ENCODE results near the gene DKC1. TPM values are rescaled to one million over a fixed set of nuclear protein-coding genes. Genes with fewer than 3 reads are reported as not detected.

Gene DKC1
- total RNA-seq, 1 experiment from 2014 or later = 179 TPM

DNA sequence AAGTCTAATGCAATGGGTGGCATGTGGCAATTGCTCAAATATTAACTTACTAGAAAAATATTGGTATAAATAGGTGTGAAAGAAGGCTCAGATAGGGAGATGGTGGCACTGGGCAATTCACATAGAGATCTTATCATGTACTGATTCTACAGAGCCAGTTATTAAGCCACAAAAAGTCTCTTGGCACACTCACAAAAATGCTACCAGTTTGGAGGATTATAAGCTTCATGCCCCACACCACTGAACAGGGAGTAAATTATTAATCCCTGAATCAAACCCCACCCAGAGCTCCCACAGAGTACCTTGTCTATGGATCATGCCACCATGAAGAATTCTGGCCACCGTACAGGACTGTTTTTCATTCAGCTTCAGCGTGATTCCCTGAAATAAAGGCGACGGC lies 28.8 kb downstream of the DKC1 start:
- DNase-seq (ENCODE audit: low read depth, low spot score) = no peak
- CTCF ChIA-PET = no interaction called here
- POLR2A ChIA-PET = no interaction called here
- Histone ChIP-seq H3K36me3 (ENCODE audit: control insufficient read depth, insufficient read depth, low read length) (no peaks in the 10 kb centered on the region), H3K4me3 (ENCODE audit: low read depth in 2 of 2, low read length in 2 of 2) (no peak overlapping the region), H3K4me1 (ENCODE audit: control insufficient read depth, insufficient read depth, low read length) (peaks cover 18% of the 10 kb centered on the region), H3K9me3 (ENCODE audit: control insufficient read depth, insufficient read depth, low read depth, low read length) (no peaks in the 10 kb centered on the region), H3K27ac (ENCODE audit: low read length) (no peak overlapping the region), H3K27me3 (ENCODE audit: control insufficient read depth, insufficient read depth, low read length) (no peaks in the 10 kb centered on the region)
- BruUV-seq (replicated peaks) = no TSS peak
- intact Hi-C loops (cut with micrococcal nuclease; ENCODE audit: unreplicated experiment) (no loop called here), in situ Hi-C loops (cut with HindIII; ENCODE audit: low pct_unique_long_range_greater_than_20kb, low sequenced_read_pairs) (no loop called here)
- ATAC-seq = no peak
- TF ChIP-seq SIN3A (IDR thresholded peaks at IDR 0.05; ENCODE audit: borderline replicate concordance, insufficient read depth, low read depth, low read length) (no peak), POLR2AphosphoS5 (IDR thresholded peaks at IDR 0.05; ENCODE audit: low read depth, low read length) (no peak), TCF7L2 (IDR thresholded peaks at IDR 0.05; ENCODE audit: low read depth, low read length) (no peak)
- TF ChIP-seq, protein P1, sequence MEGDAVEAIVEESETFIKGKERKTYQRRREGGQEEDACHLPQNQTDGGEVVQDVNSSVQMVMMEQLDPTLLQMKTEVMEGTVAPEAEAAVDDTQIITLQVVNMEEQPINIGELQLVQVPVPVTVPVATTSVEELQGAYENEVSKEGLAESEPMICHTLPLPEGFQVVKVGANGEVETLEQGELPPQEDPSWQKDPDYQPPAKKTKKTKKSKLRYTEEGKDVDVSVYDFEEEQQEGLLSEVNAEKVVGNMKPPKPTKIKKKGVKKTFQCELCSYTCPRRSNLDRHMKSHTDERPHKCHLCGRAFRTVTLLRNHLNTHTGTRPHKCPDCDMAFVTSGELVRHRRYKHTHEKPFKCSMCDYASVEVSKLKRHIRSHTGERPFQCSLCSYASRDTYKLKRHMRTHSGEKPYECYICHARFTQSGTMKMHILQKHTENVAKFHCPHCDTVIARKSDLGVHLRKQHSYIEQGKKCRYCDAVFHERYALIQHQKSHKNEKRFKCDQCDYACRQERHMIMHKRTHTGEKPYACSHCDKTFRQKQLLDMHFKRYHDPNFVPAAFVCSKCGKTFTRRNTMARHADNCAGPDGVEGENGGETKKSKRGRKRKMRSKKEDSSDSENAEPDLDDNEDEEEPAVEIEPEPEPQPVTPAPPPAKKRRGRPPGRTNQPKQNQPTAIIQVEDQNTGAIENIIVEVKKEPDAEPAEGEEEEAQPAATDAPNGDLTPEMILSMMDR (IDR thresholded peaks at IDR 0.05) = no peak
- TF ChIP-seq, protein P2, sequence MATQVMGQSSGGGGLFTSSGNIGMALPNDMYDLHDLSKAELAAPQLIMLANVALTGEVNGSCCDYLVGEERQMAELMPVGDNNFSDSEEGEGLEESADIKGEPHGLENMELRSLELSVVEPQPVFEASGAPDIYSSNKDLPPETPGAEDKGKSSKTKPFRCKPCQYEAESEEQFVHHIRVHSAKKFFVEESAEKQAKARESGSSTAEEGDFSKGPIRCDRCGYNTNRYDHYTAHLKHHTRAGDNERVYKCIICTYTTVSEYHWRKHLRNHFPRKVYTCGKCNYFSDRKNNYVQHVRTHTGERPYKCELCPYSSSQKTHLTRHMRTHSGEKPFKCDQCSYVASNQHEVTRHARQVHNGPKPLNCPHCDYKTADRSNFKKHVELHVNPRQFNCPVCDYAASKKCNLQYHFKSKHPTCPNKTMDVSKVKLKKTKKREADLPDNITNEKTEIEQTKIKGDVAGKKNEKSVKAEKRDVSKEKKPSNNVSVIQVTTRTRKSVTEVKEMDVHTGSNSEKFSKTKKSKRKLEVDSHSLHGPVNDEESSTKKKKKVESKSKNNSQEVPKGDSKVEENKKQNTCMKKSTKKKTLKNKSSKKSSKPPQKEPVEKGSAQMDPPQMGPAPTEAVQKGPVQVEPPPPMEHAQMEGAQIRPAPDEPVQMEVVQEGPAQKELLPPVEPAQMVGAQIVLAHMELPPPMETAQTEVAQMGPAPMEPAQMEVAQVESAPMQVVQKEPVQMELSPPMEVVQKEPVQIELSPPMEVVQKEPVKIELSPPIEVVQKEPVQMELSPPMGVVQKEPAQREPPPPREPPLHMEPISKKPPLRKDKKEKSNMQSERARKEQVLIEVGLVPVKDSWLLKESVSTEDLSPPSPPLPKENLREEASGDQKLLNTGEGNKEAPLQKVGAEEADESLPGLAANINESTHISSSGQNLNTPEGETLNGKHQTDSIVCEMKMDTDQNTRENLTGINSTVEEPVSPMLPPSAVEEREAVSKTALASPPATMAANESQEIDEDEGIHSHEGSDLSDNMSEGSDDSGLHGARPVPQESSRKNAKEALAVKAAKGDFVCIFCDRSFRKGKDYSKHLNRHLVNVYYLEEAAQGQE (IDR thresholded peaks at IDR 0.05; ENCODE audit: insufficient read depth in 1 of 2, low read depth in 2 of 2, low read length in 1 of 2) = no peak

DNA sequence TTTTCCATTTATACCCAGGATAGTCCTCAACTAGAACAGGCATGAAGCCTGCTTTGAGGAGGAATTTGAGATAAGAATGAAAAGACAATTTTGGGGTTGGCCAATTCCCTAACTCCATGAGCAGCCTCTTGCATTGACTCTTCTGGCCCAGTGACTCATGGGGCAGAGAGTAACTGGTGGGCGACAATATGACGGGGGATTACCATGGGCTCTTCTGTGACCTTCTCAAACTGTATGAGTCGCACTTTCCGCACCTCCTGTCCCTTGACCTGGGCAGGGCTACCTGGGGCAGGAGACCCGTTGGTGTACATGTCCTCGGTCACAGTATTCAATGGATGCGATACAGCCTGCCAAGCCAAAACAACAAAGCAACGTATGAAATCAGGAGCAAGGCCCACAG lies 29.3 kb downstream of the DKC1 start:
- no peak for DNase-seq (ENCODE audit: low read depth, low spot score)
- H3K4me3 ChIP-seq (ENCODE audit: low read depth in 2 of 2, low read length in 2 of 2) = no peak overlapping the region
- H3K27me3 ChIP-seq (ENCODE audit: control insufficient read depth, insufficient read depth, low read length) = no peaks in the 10 kb centered on the region
- TF ChIP-seq TCF7L2 (IDR thresholded peaks at IDR 0.05; ENCODE audit: low read depth, low read length) (no peak), SIN3A (IDR thresholded peaks at IDR 0.05; ENCODE audit: borderline replicate concordance, insufficient read depth, low read depth, low read length) (no peak), POLR2AphosphoS5 (IDR thresholded peaks at IDR 0.05; ENCODE audit: low read depth, low read length) (no peak)
- TF ChIP-seq, protein P1 (IDR thresholded peaks at IDR 0.05) = no peak
- TF ChIP-seq, protein P2 (IDR thresholded peaks at IDR 0.05; ENCODE audit: insufficient read depth in 1 of 2, low read depth in 2 of 2, low read length in 1 of 2) = no peak
- CTCF ChIA-PET = no interaction called here
- intact Hi-C loops (cut with micrococcal nuclease; ENCODE audit: unreplicated experiment) = no loop called here
- POLR2A ChIA-PET = no interaction called here
- no peaks in the 10 kb centered on the region for H3K36me3 ChIP-seq (ENCODE audit: control insufficient read depth, insufficient read depth, low read length)
- no peak overlapping the region for H3K27ac ChIP-seq (ENCODE audit: low read length)
- BruUV-seq (replicated peaks) = no TSS peak
- in situ Hi-C loops (cut with HindIII; ENCODE audit: low pct_unique_long_range_greater_than_20kb, low sequenced_read_pairs) = no loop called here
- no peak for ATAC-seq
- no peaks in the 10 kb centered on the region for H3K9me3 ChIP-seq (ENCODE audit: control insufficient read depth, insufficient read depth, low read depth, low read length)
- H3K4me1 ChIP-seq (ENCODE audit: control insufficient read depth, insufficient read depth, low read length) = peaks cover 23% of the 10 kb centered on the region

Measured in Panc1 (cell line).